Measurements from ENCODE around the gene LCE3B.

Gene LCE3B

GRCh38 chr1:152663098-152663497 is 49.5 kb downstream of the LCE3B start, which contains the start of gene LCE2D:
TSS of gene LCE2D (plus strand) at chr1:152663380. CDS start at chr1:152664106, 726 bp downstream.
- no peak for DNase-seq

Data from NCI-H82 (cell line).